Ishikawa (cell line): ENCODE data around the gene GALK1.

Source experiments
- CREB1 ChIP-seq: IDR thresholded peaks from 2 replicates; pipeline ENCODE4 v1.6.1; 2012; ENCODE audit warnings: low read depth
- EP300 ChIP-seq: IDR thresholded peaks from 2 replicates; pipeline ENCODE4 v1.6.1; 2012; ENCODE audit warnings: borderline replicate concordance
- FOXM1 ChIP-seq: IDR thresholded peaks from 2 replicates; pipeline ENCODE4 v1.6.1; 2012; ENCODE audit warnings: low read depth, borderline replicate concordance
- MAX ChIP-seq: IDR thresholded peaks from 2 replicates; pipeline ENCODE4 v1.6.1; 2012
- NFIC ChIP-seq: IDR thresholded peaks from 2 replicates; pipeline ENCODE4 v1.6.1; 2012
- RAD21 ChIP-seq: IDR thresholded peaks from 2 replicates; pipeline ENCODE4 v1.6.1; 2012; ENCODE audit warnings: low read depth
- TAF1 ChIP-seq: IDR thresholded peaks from 2 replicates; pipeline ENCODE4 v1.6.1; 2012; ENCODE audit warnings: low read depth, mild to moderate bottlenecking
- TCF12 ChIP-seq: IDR thresholded peaks from 2 replicates; pipeline ENCODE4 v1.6.1; 2012; ENCODE audit warnings: low read depth
- TEAD4 ChIP-seq: IDR thresholded peaks from 2 replicates; pipeline ENCODE4 v1.6.1; 2012
- USF1 ChIP-seq: IDR thresholded peaks from 2 replicates; pipeline ENCODE4 v1.6.1; 2012
- YY1 ChIP-seq: IDR thresholded peaks from 2 replicates; pipeline ENCODE4 v1.6.1; 2012; ENCODE audit warnings: low read depth
- ZBTB7A ChIP-seq: IDR thresholded peaks from 2 replicates; pipeline ENCODE4 v1.6.1; 2012; ENCODE audit warnings: low read depth

GALK1 gene

GRCh38 chr17:75720656-75721462 lies 44.1 kb downstream of the GALK1 start, which contains the start of gene ITGB4:
Gene ITGB4 (plus strand): TSS chr17:75721459. CDS start chr17:75724704, 3,245 bp downstream.
- peak; percentile 68 for TF ChIP-seq TEAD4
- peak; percentile 96; the same call in 1 of the 2 replicates for TF ChIP-seq ZBTB7A
- 0 out of 2 replicates have a peak, but pooled peaks have one; percentile 55 for TF ChIP-seq EP300
- peak; percentile 37 for TF ChIP-seq TCF12
- TF ChIP-seq TAF1, result no peak
- TF ChIP-seq FOXM1, result no peak
- TF ChIP-seq MAX, result peak; percentile 49; the same call in 1 of the 2 replicates
- TF ChIP-seq RAD21, result no peak
- TF ChIP-seq NFIC, result peak; percentile 77

- TF ChIP-seq RAD21, result no peak
- no peak for TF ChIP-seq EP300
- TF ChIP-seq CREB1, result no peak
- TF ChIP-seq YY1, result no peak
These were observed 45.3 kb downstream of the GALK1 start for GRCh38 chr17:75719732-75720131.

- TF ChIP-seq TAF1, result no peak
- no peak for TF ChIP-seq TCF12
- TF ChIP-seq RAD21, result no peak
- no peak for TF ChIP-seq USF1
These were observed 52.5 kb downstream of the GALK1 start for GRCh38 chr17:75712446-75712845.
